ENCODE results near the gene PCGF2. TPM values are rescaled to one million over a fixed set of nuclear protein-coding genes. Genes with fewer than 3 reads are reported as not detected.

PCGF2 gene
- total RNA-seq, 1 donor from 2014 or later: 20.7 TPM

GRCh38 chr17:38697061-38697820 is 50.9 kb downstream of the PCGF2 start:
- no peak for DNase-seq
- H3K9me3 ChIP-seq (replicated peaks): no peaks in the 10 kb centered on the region
- no peak overlapping the region for H3K4me3 ChIP-seq
- peaks cover 31% of the 10 kb centered on the region for H3K4me1 ChIP-seq
- H3K27me3 ChIP-seq (ENCODE audit: low read depth): no peaks in the 10 kb centered on the region
- no peak for TF ChIP-seq CTCF (IDR thresholded peaks at IDR 0.05; ENCODE audit: borderline replicate concordance)
- intact Hi-C loops (cut with micrococcal nuclease): no loop called here
- no peaks in the 10 kb centered on the region for H3K36me3 ChIP-seq
- H3K27ac ChIP-seq (replicated peaks): no peak overlapping the region

- H3K36me3 ChIP-seq: no peaks in the 10 kb centered on the region
- no peak overlapping the region for H3K4me3 ChIP-seq
- H3K4me1 ChIP-seq: peaks cover 19% of the 10 kb centered on the region
- TF ChIP-seq CTCF (IDR thresholded peaks at IDR 0.05; ENCODE audit: borderline replicate concordance): no peak
- peak overlapping the region; percentile 90 for H3K27ac ChIP-seq (replicated peaks)
- H3K9me3 ChIP-seq (replicated peaks): no peaks in the 10 kb centered on the region
- DNase-seq: peak; percentile 94
- intact Hi-C loops (cut with micrococcal nuclease): no loop called here
- H3K27me3 ChIP-seq (ENCODE audit: low read depth): no peaks in the 10 kb centered on the region
Measured at GRCh38 chr17:38693700-38694329, 54.3 kb downstream of the PCGF2 start.

DNA sequence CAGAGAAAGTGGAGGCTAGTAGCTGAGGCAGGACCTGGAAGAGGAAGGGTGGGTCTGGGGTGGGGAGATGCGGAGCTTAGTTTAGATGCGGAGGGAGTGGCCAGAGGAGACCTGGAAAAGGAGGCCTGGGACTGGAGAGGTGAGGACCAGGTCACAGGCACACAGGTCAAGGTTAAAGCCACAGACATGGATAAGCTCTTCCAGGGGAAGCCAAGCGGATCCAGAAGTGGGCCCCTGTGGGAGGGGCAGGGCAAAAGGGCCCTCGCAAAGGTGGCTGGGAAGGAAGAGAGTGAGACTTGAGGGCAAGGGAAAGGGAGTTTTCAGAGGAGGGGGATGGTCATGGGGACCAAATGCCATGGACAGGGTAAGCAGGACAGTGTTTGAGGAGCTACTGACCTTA is 57.0 kb downstream of the PCGF2 start:
- Histone ChIP-seq H3K27me3 (ENCODE audit: low read depth) (no peaks in the 10 kb centered on the region), H3K9me3 (replicated peaks) (no peaks in the 10 kb centered on the region), H3K4me1 (peaks cover 19% of the 10 kb centered on the region), H3K4me3 (no peak overlapping the region), H3K36me3 (no peaks in the 10 kb centered on the region), H3K27ac (replicated peaks) (no peak overlapping the region)
- no peak for DNase-seq
- TF ChIP-seq CTCF (IDR thresholded peaks at IDR 0.05; ENCODE audit: borderline replicate concordance): no peak
- intact Hi-C loops (cut with micrococcal nuclease): no loop called here

DNA sequence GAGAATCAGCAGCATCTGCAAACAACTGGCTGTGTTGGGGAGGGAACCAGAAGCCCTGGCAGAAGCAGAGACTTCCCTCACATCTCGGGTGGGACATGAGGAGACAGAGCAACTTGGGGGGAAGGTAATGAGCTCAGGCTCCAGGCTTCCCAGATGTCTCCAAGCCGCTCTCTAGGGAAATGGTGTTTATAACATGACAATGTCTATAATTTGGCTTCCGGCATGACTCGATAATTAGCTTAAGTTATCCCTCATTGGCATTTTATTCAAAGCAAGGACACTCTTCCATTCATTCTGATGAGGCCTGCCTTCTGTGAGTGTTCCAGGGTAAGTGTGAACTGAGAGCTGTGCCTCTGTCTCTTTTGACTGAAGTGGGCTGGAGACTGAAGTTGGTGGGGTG is 57.8 kb downstream of the PCGF2 start:
- intact Hi-C loops (cut with micrococcal nuclease): no loop called here
- Histone ChIP-seq H3K27me3 (ENCODE audit: low read depth) (no peaks in the 10 kb centered on the region), H3K9me3 (replicated peaks) (no peaks in the 10 kb centered on the region), H3K4me1 (peaks cover 19% of the 10 kb centered on the region), H3K27ac (replicated peaks) (no peak overlapping the region), H3K36me3 (no peaks in the 10 kb centered on the region), H3K4me3 (no peak overlapping the region)
- TF ChIP-seq CTCF (IDR thresholded peaks at IDR 0.05; ENCODE audit: borderline replicate concordance): no peak
- no peak for DNase-seq

- Histone ChIP-seq H3K27ac (replicated peaks) (no peak overlapping the region), H3K27me3 (ENCODE audit: low read depth) (no peaks in the 10 kb centered on the region)
- TF ChIP-seq CTCF (IDR thresholded peaks at IDR 0.05; ENCODE audit: borderline replicate concordance): no peak
Measured at GRCh38 chr17:38687286-38687685, 60.9 kb downstream of the PCGF2 start.

More at GRCh38 chr17:38687286-38687685, 60.9 kb downstream of the PCGF2 start:
- Histone ChIP-seq H3K4me1 (no peaks in the 10 kb centered on the region), H3K9me3 (replicated peaks) (no peaks in the 10 kb centered on the region), H3K4me3 (no peak overlapping the region), H3K36me3 (no peaks in the 10 kb centered on the region)
- intact Hi-C loops (cut with micrococcal nuclease): no loop called here
- DNase-seq: no peak

Measured in left ventricle myocardium inferior (tissue), 1 donor.